Ishikawa (cell line): ENCODE results near the gene BARD1.

Source experiments
- CEBPB ChIP-seq: IDR thresholded peaks from 2 replicates; pipeline ENCODE4 v1.6.1; 2012
- CREB1 ChIP-seq: IDR thresholded peaks from 2 replicates; pipeline ENCODE4 v1.6.1; 2012; ENCODE audit warnings: low read depth
- EGR1 ChIP-seq: IDR thresholded peaks from 2 replicates; pipeline ENCODE4 v1.6.1; 2012
- EP300 ChIP-seq: IDR thresholded peaks from 2 replicates; pipeline ENCODE4 v1.6.1; 2012; ENCODE audit warnings: borderline replicate concordance
- FOXM1 ChIP-seq: IDR thresholded peaks from 2 replicates; pipeline ENCODE4 v1.6.1; 2012; ENCODE audit warnings: low read depth, borderline replicate concordance
- MAX ChIP-seq: IDR thresholded peaks from 2 replicates; pipeline ENCODE4 v1.6.1; 2012
- NFIC ChIP-seq: IDR thresholded peaks from 2 replicates; pipeline ENCODE4 v1.6.1; 2012
- RAD21 ChIP-seq: IDR thresholded peaks from 2 replicates; pipeline ENCODE4 v1.6.1; 2012; ENCODE audit warnings: low read depth
- REST ChIP-seq: IDR thresholded peaks from 2 replicates; pipeline ENCODE4 v1.6.1; 2012; ENCODE audit warnings: low read depth, mild to moderate bottlenecking
- TAF1 ChIP-seq: IDR thresholded peaks from 2 replicates; pipeline ENCODE4 v1.6.1; 2012; ENCODE audit warnings: low read depth, mild to moderate bottlenecking
- TCF12 ChIP-seq: IDR thresholded peaks from 2 replicates; pipeline ENCODE4 v1.6.1; 2012; ENCODE audit warnings: low read depth
- TEAD4 ChIP-seq: IDR thresholded peaks from 2 replicates; pipeline ENCODE4 v1.6.1; 2012
- USF1 ChIP-seq: IDR thresholded peaks from 2 replicates; pipeline ENCODE4 v1.6.1; 2012
- YY1 ChIP-seq: IDR thresholded peaks from 2 replicates; pipeline ENCODE4 v1.6.1; 2012; ENCODE audit warnings: low read depth
- ZBTB7A ChIP-seq: IDR thresholded peaks from 2 replicates; pipeline ENCODE4 v1.6.1; 2012; ENCODE audit warnings: low read depth

BARD1 gene

GRCh38 chr2:214839464-214839863 is 30.0 kb upstream of the BARD1 start:
- TF ChIP-seq CEBPB (no peak), RAD21 (no peak), TCF12 (no peak), TEAD4 (no peak), FOXM1 (no peak), EGR1 (no peak), CREB1 (no peak), YY1 (no peak), USF1 (no peak), NFIC (no peak), ZBTB7A (no peak), MAX (no peak), EP300 (no peak), REST (no peak), TAF1 (no peak)

GRCh38 chr2:214837466-214837865 is 28.0 kb upstream of the BARD1 start:
- no peak for TF ChIP-seq ZBTB7A
- no peak for TF ChIP-seq EGR1
- TF ChIP-seq REST = no peak
- no peak for TF ChIP-seq TCF12
- TF ChIP-seq CEBPB = no peak
- TF ChIP-seq TAF1 = no peak
- no peak for TF ChIP-seq TEAD4
- TF ChIP-seq USF1 = no peak
- no peak for TF ChIP-seq MAX
- TF ChIP-seq RAD21 = no peak
- TF ChIP-seq YY1 = no peak
- TF ChIP-seq EP300 = no peak
- TF ChIP-seq FOXM1 = no peak
- TF ChIP-seq NFIC = no peak
- no peak for TF ChIP-seq CREB1

- TF ChIP-seq ZBTB7A = no peak
- TF ChIP-seq TAF1 = no peak
- no peak for TF ChIP-seq YY1
- TF ChIP-seq TEAD4 = no peak
Observed at GRCh38 chr2:214836568-214836967, 27.1 kb upstream of the BARD1 start.

- TF ChIP-seq FOXM1 = no peak
- no peak for TF ChIP-seq TCF12
- peak; percentile 39 for TF ChIP-seq RAD21
- no peak for TF ChIP-seq YY1
- no peak for TF ChIP-seq TAF1
- no peak for TF ChIP-seq USF1
- no peak for TF ChIP-seq TEAD4
Observed at GRCh38 chr2:214830794-214831346, 21.4 kb upstream of the BARD1 start.

GRCh38 chr2:214816008-214816533 is 6.6 kb upstream of the BARD1 start:
- TF ChIP-seq TEAD4 (no peak), ZBTB7A (no peak), CEBPB (no peak), CREB1 (no peak), TCF12 (no peak), YY1 (no peak), RAD21 (no peak), EGR1 (no peak), REST (no peak), NFIC (no peak), MAX (no peak), USF1 (no peak), TAF1 (no peak), FOXM1 (no peak), EP300 (no peak)
